ENCODE results near the gene TIPRL.
"Not testable (repeated sequence)": the region's sequence is repeated elsewhere in the genome, so short reads cannot be mapped to it uniquely, and the experiment has no call there.

The TIPRL gene

GRCh38 chr1:168150283-168150682, 28.5 kb upstream of the TIPRL start:
- Histone ChIP-seq H3K9me3 (ENCODE audit: control insufficient read depth, insufficient read depth, low read length) (no peaks in the 10 kb centered on the region), H3K9me2 (replicated peaks; ENCODE audit: control insufficient read depth, low read length) (no peaks in the 10 kb centered on the region), H3K27me3 (ENCODE audit: control insufficient read depth, low read length) (no peaks in the 10 kb centered on the region), H3K4me1 (ENCODE audit: control insufficient read depth, low read length) (peaks cover 15% of the 10 kb centered on the region), H3K4me3 (ENCODE audit: low read length) (no peak overlapping the region), H3F3A (ENCODE audit: control insufficient read depth, insufficient read depth) (no peaks in the 10 kb centered on the region), H3K79me2 (ENCODE audit: control insufficient read depth, low read length) (no peaks in the 10 kb centered on the region), H3K4me2 (ENCODE audit: low read length) (no peak overlapping the region), H3K36me3 (ENCODE audit: control insufficient read depth, low read length) (no peaks in the 10 kb centered on the region), H3K27ac (ENCODE audit: low read depth, low read length) (no peak overlapping the region), H4K20me1 (ENCODE audit: control insufficient read depth, insufficient read depth, low read depth, low read length) (no peaks in the 10 kb centered on the region)
- TF ChIP-seq CTCF (IDR thresholded peaks at IDR 0.05; ENCODE audit: low read depth, low read length, poor library complexity, severe bottlenecking) = no peak

- no peaks in the 10 kb centered on the region for H3K36me3 ChIP-seq (ENCODE audit: control insufficient read depth, low read length)
- no peaks in the 10 kb centered on the region for H3F3A ChIP-seq (ENCODE audit: control insufficient read depth, insufficient read depth)
- no peaks in the 10 kb centered on the region for H3K27me3 ChIP-seq (ENCODE audit: control insufficient read depth, low read length)
- H3K4me2 ChIP-seq (ENCODE audit: low read length) = no peak overlapping the region
- H3K4me3 ChIP-seq (ENCODE audit: low read length) = no peak overlapping the region
- H3K79me2 ChIP-seq (ENCODE audit: control insufficient read depth, low read length) = no peaks in the 10 kb centered on the region
- H3K27ac ChIP-seq (ENCODE audit: low read depth, low read length) = no peak overlapping the region
- TF ChIP-seq EZH2phosphoT487 (IDR thresholded peaks at IDR 0.05; ENCODE audit: borderline replicate concordance, low read length) = no peak
- no peak for TF ChIP-seq CTCF (IDR thresholded peaks at IDR 0.05; ENCODE audit: low read depth, low read length, poor library complexity, severe bottlenecking)
- H3K4me1 ChIP-seq (ENCODE audit: control insufficient read depth, low read length) = peaks cover 10% of the 10 kb centered on the region; the same call in 1 of the 2 replicates
- H3K9me3 ChIP-seq (ENCODE audit: control insufficient read depth, insufficient read depth, low read length) = no peaks in the 10 kb centered on the region
- no peaks in the 10 kb centered on the region for H4K20me1 ChIP-seq (ENCODE audit: control insufficient read depth, insufficient read depth, low read depth, low read length)
- no peaks in the 10 kb centered on the region for H3K9me2 ChIP-seq (replicated peaks; ENCODE audit: control insufficient read depth, low read length)
These were observed 26.8 kb upstream of the TIPRL start for GRCh38 chr1:168151935-168152334.

GRCh38 chr1:168154707-168155106, 24.1 kb upstream of the TIPRL start:
- H3F3A ChIP-seq (ENCODE audit: control insufficient read depth, insufficient read depth); H3K4me1 ChIP-seq (ENCODE audit: control insufficient read depth, low read length); H3K79me2 ChIP-seq (ENCODE audit: control insufficient read depth, low read length); H4K20me1 ChIP-seq (ENCODE audit: control insufficient read depth, insufficient read depth, low read depth, low read length); H3K4me3 ChIP-seq (ENCODE audit: low read length); H3K36me3 ChIP-seq (ENCODE audit: control insufficient read depth, low read length); H3K27ac ChIP-seq (ENCODE audit: low read depth, low read length); H3K9me2 ChIP-seq (replicated peaks; ENCODE audit: control insufficient read depth, low read length); H3K27me3 ChIP-seq (ENCODE audit: control insufficient read depth, low read length): not testable (repeated sequence)
- H3K9me3 ChIP-seq (ENCODE audit: control insufficient read depth, insufficient read depth, low read length) = peaks cover 10% of the 10 kb centered on the region
- H3K4me2 ChIP-seq (ENCODE audit: low read length) = 0 out of 2 replicates have a peak overlapping the region, but pooled peaks have one; percentile 13

- TF ChIP-seq CTCF (IDR thresholded peaks at IDR 0.05; ENCODE audit: low read depth, low read length, poor library complexity, severe bottlenecking) (no peak), EZH2phosphoT487 (IDR thresholded peaks at IDR 0.05; ENCODE audit: borderline replicate concordance, low read length) (no peak)
- Histone ChIP-seq H3K27me3 (ENCODE audit: control insufficient read depth, low read length) (no peaks in the 10 kb centered on the region), H3F3A (ENCODE audit: control insufficient read depth, insufficient read depth) (no peaks in the 10 kb centered on the region), H3K9me2 (replicated peaks; ENCODE audit: control insufficient read depth, low read length) (no peaks in the 10 kb centered on the region), H3K4me2 (ENCODE audit: low read length) (no peak overlapping the region), H3K36me3 (ENCODE audit: control insufficient read depth, low read length) (no peaks in the 10 kb centered on the region), H3K9me3 (ENCODE audit: control insufficient read depth, insufficient read depth, low read length) (peaks cover 16% of the 10 kb centered on the region), H3K4me3 (ENCODE audit: low read length) (no peak overlapping the region), H3K79me2 (ENCODE audit: control insufficient read depth, low read length) (no peaks in the 10 kb centered on the region), H4K20me1 (ENCODE audit: control insufficient read depth, insufficient read depth, low read depth, low read length) (no peaks in the 10 kb centered on the region), H3K27ac (ENCODE audit: low read depth, low read length) (no peak overlapping the region), H3K4me1 (ENCODE audit: control insufficient read depth, low read length) (peaks cover 6% of the 10 kb centered on the region; the same call in 1 of the 2 replicates)
These were observed 22.9 kb upstream of the TIPRL start for GRCh38 chr1:168155910-168156309.
